HT-29 (cell line): ENCODE measurements around the gene TNFRSF14. TPM values are rescaled to one million over a fixed set of nuclear protein-coding genes. Genes with fewer than 3 reads are reported as not detected.
A peak's percentile ranks its signal among the peaks of the same experiment; 100 is the strongest.
"Not testable (repeated sequence)": the region's sequence is repeated elsewhere in the genome, so short reads cannot be mapped to it uniquely, and the experiment has no call there.

Source experiments
- DNase-seq: peaks from one replicate; pipeline ENCODE4 v3.0.0-alpha.2; 2015; ENCODE audit warnings: low spot score
- total RNA-seq: library from RNA; depleted of rRNA; stranded (reverse); fragments of >200 nt; shearing (Covaris generic); gene quantifications from 2 replicates; pipeline ENCODE4 v1.2.3, GENCODE V29; 2014

Gene TNFRSF14
- total RNA-seq, 1 experiment from 2014 or later, result 77.4 TPM

- DNase-seq, result no peak
Observed at GRCh38 chr1:2538376-2538775, 17.8 kb upstream of the TNFRSF14 start.

GRCh38 chr1:2538872-2539271 is 17.3 kb upstream of the TNFRSF14 start:
- no peak for DNase-seq

GRCh38 chr1:2539312-2539907 is 16.8 kb upstream of the TNFRSF14 start:
- DNase-seq, result no peak

- DNase-seq, result no peak
Observed at GRCh38 chr1:2540816-2541492, 15.2 kb upstream of the TNFRSF14 start.

GRCh38 chr1:2541619-2542245 is 14.4 kb upstream of the TNFRSF14 start:
- DNase-seq, result peak; percentile 69

GRCh38 chr1:2542246-2542915 is 13.8 kb upstream of the TNFRSF14 start:
- DNase-seq, result no peak

GRCh38 chr1:2543543-2544092 is 12.6 kb upstream of the TNFRSF14 start:
- peak; percentile 56 for DNase-seq

GRCh38 chr1:2544093-2544874 is 11.9 kb upstream of the TNFRSF14 start:
- DNase-seq, result no peak

- DNase-seq, result no peak
Observed at GRCh38 chr1:2544875-2545640, 11.1 kb upstream of the TNFRSF14 start.

- peak; percentile 74 for DNase-seq
Observed at GRCh38 chr1:2545754-2546514, 10.2 kb upstream of the TNFRSF14 start.

GRCh38 chr1:2546515-2547209 is 9.5 kb upstream of the TNFRSF14 start:
- DNase-seq, result peak; percentile 81

- DNase-seq, result no peak
Observed at GRCh38 chr1:2547210-2548067, 8.7 kb upstream of the TNFRSF14 start.

GRCh38 chr1:2548068-2548589 is 8.0 kb upstream of the TNFRSF14 start:
- DNase-seq, result peak; percentile 92

GRCh38 chr1:2549367-2550029 is 6.7 kb upstream of the TNFRSF14 start:
- DNase-seq, result not testable (repeated sequence)

GRCh38 chr1:2550309-2550861 is 5.8 kb upstream of the TNFRSF14 start:
- DNase-seq, result not testable (repeated sequence)

- not testable (repeated sequence) for DNase-seq
Observed at GRCh38 chr1:2551544-2551943, 4.6 kb upstream of the TNFRSF14 start.

- no peak for DNase-seq
Observed at GRCh38 chr1:2552189-2552588, 4.0 kb upstream of the TNFRSF14 start.
